ENCODE measurements around the gene IQGAP2. TPM values are rescaled to one million over a fixed set of nuclear protein-coding genes. Genes with fewer than 3 reads are reported as not detected.

The IQGAP2 gene
- 1.2 and 2.5 TPM in 2 replicates for total RNA-seq (ENCODE audit: low replicate concordance)

- H3K4me3 ChIP-seq (ENCODE audit: low read depth, low read length) = peak within 1 kb of the TSS; percentile 64
- DNase-seq (ENCODE audit: low read depth) = peak; percentile 27
- TF ChIP-seq CTCF (IDR thresholded peaks at IDR 0.05; ENCODE audit: insufficient read depth, low read length) = no peak
Measured at GRCh38 chr5:76402886-76403765, at the start of gene IQGAP2. Gene IQGAP2, plus strand, starts transcription at chr5:76403285. Its CDS starts 261 bp downstream, at chr5:76403546.

DNA sequence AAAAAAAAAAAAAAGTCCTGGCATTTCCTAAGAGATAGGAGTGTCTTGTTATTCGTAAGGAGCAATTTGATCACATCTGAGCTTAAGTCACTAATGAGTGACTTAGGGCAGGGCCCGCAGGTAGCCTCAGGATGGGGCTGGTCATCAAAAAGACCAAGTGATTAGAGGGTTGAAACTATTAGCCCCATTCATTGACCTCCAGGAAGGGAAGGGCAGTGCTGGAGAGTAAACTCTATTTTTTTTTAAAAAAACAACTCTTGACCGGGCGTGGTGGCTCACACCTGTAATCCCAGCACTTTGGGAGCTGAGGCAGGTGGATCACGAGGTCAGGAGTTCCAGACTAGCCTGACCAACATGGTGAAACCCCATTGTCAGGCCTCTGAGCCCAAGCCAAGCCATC, 46.2 kb upstream of the IQGAP2 start:
- no peak for TF ChIP-seq CTCF (IDR thresholded peaks at IDR 0.05; ENCODE audit: insufficient read depth, low read length)
- no peak overlapping the region for H3K4me3 ChIP-seq (ENCODE audit: low read depth, low read length)
- DNase-seq (ENCODE audit: low read depth) = no peak

GRCh38 chr5:76363352-76364225, 39.5 kb upstream of the IQGAP2 start:
- no peak overlapping the region for H3K4me3 ChIP-seq (ENCODE audit: low read depth, low read length)
- DNase-seq (ENCODE audit: low read depth) = no peak
- TF ChIP-seq CTCF (IDR thresholded peaks at IDR 0.05; ENCODE audit: insufficient read depth, low read length) = no peak

- TF ChIP-seq CTCF (IDR thresholded peaks at IDR 0.05; ENCODE audit: insufficient read depth, low read length) = no peak
- no peak overlapping the region for H3K4me3 ChIP-seq (ENCODE audit: low read depth, low read length)
- no peak for DNase-seq (ENCODE audit: low read depth)
Measured at GRCh38 chr5:76364226-76364589, 38.9 kb upstream of the IQGAP2 start.

- TF ChIP-seq CTCF (IDR thresholded peaks at IDR 0.05; ENCODE audit: insufficient read depth, low read length) = no peak
- DNase-seq (ENCODE audit: low read depth) = no peak
- H3K4me3 ChIP-seq (ENCODE audit: low read depth, low read length) = no peak overlapping the region
Measured at GRCh38 chr5:76365561-76365960, 37.5 kb upstream of the IQGAP2 start.

- no peak for DNase-seq (ENCODE audit: low read depth)
- no peak overlapping the region for H3K4me3 ChIP-seq (ENCODE audit: low read depth, low read length)
- no peak for TF ChIP-seq CTCF (IDR thresholded peaks at IDR 0.05; ENCODE audit: insufficient read depth, low read length)
Measured at GRCh38 chr5:76366596-76366995, 36.5 kb upstream of the IQGAP2 start.

Measured in fibroblast of the aortic adventitia (primary cell).